Fibroblast of skin of right biceps (primary cell): Measurements from ENCODE around the gene PXDN.
"Not testable (repeated sequence)": the region's sequence is repeated elsewhere in the genome, so short reads cannot be mapped to it uniquely, and the experiment has no call there.

ENCODE experiments used
- DNase-seq: peaks from one replicate; pipeline ENCODE4 v3.0.0-alpha.2; 2013

The PXDN gene

GRCh38 chr2:1700427-1700826, 43.9 kb downstream of the PXDN start:
- not testable (repeated sequence) for DNase-seq

DNA sequence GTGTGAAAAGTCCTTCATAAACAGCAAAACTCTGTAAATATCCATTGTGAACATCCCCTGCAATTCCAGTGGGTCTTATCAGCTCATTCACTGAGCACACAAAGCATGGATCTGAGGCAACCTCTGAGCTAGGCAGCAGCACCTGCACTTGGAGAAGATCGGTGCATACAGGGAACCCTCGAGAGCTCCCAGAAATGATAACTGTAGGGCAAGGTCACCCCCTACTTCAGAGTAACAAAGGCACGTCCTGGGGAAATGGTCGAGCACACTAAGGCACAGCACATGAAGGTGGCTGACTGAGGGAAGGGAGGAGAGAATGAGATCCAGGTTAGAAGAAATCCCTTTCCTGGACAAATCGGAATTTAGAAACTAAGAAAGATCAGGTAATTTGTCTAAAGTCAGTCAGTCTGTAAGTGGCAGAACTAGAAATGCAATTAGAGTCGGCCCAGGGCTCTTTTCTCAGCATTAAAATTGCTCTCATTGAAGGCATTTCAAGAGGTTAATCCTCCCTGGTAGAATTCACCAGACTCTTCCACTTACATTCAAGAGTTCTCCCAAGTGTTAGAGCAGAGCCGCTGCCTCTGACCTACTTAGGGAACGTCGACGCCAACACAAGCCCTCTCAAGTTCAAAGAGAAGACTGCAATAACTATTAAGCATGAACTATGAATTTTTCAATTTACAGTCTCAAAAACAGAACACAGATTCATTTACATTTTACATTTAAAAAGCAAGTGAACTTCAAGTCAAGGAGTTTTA, 45.9 kb downstream of the PXDN start:
- DNase-seq = no peak

DNA sequence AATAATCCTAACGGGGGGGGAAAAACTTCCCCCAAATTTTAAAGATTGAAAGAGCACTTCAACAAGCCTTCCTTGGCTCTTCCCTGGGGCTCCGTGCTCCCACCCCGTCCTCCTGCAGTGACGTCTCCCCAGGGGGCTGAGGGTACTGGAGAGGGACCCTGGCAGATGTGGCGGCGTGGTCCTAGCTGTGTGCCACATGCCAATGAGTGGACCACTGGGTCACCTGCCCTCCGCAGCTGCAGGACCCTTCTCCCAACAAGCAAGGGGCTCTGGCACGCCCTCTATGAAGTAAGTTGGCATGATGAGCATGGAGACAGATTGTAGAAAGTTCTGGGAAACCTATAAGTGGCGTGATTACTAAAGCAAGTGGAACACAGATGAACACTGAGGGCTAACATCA, 46.7 kb downstream of the PXDN start:
- no peak for DNase-seq

- DNase-seq = no peak
Measured at GRCh38 chr2:1696472-1696871, 47.8 kb downstream of the PXDN start.

- DNase-seq = no peak
Measured at GRCh38 chr2:1694371-1695271, 49.7 kb downstream of the PXDN start.

GRCh38 chr2:1693723-1694122, 50.6 kb downstream of the PXDN start:
- DNase-seq = no peak

DNA sequence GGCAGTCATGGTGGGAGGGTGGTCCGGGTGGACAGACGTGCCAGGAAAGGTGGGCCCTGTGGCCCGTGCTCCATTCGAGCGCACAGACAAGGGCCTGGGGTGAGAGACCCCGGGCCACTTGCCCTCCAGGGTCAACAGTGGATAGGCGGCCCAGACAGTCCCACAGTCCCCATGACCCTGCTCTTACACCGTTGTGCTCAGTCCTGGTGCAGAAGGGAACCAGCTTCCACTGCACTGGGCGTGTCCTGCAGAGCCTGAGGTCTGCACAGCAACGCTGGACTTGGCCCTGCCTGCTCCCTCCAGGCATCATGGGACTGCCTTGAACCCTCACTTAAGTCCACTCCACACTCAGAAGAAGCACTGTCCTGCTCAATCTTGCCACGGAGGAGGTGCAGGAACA, 52.0 kb downstream of the PXDN start:
- no peak for DNase-seq

GRCh38 chr2:1691366-1691765, 52.9 kb downstream of the PXDN start:
- no peak for DNase-seq

GRCh38 chr2:1690056-1690775, 54.1 kb downstream of the PXDN start:
- no peak for DNase-seq

DNA sequence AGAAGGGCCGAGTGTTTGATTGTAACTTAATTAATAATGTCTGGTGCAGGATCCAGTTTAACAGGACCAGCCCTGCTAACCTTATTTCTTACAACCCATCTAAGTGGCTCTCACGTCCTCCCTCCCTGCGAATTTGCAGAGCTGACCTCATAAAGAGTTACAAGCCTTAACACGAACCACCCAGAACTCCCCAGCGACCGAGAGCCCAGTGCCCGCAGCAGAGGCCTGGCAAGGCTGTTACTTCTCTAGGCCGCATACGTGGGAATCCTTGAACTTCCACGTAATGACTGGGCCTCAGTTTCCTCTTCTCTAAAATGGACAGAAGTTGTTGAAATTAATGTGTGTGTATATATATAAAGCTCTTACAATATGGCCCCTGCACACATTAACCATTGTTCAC, 55.5 kb downstream of the PXDN start:
- no peak for DNase-seq

DNA sequence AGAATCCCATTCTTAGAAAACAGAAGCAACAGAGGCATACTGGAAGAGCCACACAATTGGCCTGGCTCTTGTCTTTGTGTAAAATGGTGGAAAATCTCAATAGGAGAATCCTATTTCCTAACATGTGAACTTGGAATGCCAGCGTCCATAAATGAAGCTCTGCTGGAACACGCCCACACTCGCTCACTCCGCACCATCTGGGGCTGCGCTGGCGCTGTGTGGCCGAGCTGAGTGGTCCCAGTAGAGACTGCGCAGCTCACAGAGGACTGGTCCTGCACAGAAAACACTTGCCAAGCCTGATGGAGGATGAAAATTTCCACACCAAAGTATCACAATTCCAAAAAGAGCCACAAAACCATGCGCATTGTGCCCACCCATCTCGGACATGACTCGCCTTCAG, 56.2 kb downstream of the PXDN start:
- DNase-seq = no peak

GRCh38 chr2:1687254-1687653, 57.1 kb downstream of the PXDN start:
- no peak for DNase-seq

GRCh38 chr2:1686784-1687105, 57.6 kb downstream of the PXDN start:
- peak; percentile 22 for DNase-seq

GRCh38 chr2:1685957-1686783, 58.1 kb downstream of the PXDN start:
- DNase-seq = peak; percentile 67

DNA sequence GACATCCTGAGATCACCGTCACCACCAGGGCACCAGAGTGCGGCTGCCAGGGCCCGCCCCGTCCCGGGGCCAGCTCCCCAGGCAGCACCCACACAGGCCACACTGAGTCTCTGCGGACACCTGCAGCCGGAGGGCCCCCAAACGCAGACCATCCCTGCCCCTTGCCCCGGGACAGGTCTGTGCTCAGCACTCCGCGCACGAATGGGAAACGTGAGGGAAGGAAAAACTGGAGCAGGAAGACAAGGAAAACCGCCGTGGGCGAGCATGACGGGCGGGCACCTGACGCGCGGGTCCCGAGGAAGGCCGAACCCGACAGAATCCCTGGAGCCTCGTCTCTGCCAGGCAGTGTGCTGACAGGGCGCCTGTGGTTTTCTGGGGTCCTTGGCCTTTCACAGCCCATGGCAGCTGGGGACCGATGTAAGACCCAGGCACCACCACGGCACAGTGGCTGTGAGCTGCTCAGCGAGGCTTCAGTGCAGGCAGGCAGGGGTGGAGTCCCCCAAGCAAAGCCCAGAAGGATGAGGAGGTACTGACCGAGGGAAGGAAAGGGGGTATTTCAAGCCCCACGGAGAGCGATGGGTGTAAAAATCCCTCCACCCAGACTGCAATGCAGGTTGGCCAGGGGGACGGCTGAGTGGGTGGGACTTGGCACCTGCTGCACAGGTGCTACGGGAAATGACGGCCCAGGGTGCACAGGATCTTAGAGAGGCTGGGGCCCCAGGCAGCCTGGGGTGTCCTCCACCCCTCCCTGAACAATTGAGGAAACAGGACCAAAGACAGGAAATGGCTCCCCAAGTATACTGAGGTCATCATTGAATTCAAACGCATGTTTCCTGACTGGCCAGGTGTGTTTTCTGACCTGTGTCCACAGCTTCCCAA, 59.0 kb downstream of the PXDN start:
- no peak for DNase-seq

GRCh38 chr2:1683297-1683696, 61.0 kb downstream of the PXDN start:
- no peak for DNase-seq

DNA sequence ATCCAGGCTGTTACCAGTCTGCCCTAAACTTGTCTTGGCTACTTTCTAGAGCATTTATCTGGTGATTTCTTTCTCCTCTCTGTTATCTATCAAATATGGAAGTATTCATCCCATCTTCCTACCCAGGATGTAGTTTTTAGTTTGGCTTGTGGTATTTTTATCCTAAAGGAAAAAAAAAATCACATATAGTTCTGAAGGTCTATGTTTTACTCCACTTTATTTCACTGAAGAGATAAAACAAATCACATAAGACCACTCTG, 62.2 kb downstream of the PXDN start:
- DNase-seq = no peak

DNA sequence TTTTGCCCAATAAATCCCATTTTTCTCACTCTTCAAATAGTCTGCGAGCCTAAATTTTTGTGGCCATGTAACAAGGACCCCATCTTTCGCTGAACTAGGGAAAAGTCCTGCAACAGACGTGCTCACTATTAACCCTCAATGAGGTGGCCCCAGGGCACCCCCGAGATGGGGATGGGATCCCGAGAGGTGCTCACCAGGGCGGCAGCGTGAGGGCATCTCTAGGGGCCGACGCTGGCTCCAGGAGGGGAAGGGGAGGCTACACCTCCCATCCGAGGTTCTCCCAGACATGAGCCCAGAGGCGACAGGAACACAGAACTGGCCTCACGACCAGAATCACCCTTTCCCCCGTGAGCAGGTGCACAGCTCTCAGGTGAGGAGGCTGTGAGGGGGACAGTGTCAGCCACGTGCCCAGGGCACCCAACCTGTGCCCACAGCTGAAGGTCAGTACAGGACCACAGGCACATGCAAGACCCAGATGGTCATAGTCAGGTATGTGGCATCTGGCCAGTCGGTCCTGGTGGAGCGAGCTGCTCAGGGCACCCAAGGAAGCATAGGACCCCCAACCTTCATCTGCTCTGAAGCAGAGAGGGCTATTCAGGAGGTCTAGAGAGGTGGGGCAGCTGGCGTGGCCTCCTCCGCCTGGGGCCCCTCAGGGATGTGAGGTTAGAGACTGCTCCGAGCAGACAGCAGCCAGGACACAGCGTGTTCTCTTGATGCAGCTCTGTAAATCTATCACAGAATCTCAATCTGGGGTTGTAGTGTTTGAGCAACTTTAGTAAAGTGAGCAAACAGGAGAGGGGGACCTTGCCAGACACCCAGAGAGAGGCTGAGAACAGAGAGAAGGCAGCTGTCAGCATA, 62.8 kb downstream of the PXDN start:
- DNase-seq = no peak

DNA sequence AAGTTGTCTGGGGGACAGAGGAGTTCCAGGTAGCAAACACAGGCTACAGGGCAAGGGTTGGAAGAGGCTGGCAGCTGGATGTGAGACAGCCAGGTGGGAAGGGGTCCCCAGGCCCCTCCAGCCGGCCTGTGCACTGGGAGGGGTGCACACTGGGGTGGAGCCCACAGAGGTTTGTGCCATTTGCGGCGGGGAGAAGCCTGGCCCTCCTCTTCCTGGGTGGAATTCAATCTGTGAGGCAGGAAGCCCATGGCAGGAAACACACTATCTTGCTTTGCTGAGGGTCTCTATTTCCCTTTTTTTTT, 63.3 kb downstream of the PXDN start:
- DNase-seq = no peak

DNA sequence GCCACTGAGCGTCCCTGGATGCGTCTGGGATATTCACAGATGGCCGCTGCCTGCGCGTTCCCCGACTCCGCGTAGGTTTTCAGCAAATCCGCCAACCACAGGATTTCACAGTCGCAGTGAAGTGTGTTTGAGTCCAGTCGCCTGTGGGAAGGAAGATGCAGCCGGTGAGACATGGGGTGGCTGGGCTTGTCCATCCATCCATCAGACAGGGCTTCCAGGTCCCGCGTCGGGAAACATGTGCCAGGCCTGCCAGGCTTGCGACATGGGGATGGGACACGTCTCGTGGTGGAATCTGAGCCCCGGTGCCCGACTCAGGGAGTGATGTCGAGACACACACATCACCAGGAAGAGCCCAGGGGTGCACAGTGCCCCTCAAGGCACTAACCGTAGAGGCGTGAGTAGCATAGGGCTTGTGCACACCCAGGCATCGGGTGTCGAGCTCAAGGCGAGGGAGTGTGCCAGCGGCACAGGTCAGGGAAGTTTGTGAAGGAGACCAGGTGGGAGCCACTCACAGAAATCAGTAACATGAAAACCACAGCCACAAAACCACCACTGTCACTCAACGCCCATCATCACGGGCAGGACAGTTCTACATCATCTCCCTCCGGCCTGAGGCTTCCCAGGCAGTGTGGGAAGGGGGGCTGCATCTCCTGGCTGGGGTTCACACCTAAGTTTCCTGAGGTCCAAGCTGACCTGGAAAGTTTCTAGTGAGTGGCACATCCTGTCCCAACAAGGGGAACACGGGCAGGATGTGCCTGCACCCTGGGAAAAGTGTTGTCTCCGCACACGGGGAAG, 63.9 kb downstream of the PXDN start:
- DNase-seq = no peak
